ENCODE measurements around the gene MYEOV.

MYEOV gene

DNA sequence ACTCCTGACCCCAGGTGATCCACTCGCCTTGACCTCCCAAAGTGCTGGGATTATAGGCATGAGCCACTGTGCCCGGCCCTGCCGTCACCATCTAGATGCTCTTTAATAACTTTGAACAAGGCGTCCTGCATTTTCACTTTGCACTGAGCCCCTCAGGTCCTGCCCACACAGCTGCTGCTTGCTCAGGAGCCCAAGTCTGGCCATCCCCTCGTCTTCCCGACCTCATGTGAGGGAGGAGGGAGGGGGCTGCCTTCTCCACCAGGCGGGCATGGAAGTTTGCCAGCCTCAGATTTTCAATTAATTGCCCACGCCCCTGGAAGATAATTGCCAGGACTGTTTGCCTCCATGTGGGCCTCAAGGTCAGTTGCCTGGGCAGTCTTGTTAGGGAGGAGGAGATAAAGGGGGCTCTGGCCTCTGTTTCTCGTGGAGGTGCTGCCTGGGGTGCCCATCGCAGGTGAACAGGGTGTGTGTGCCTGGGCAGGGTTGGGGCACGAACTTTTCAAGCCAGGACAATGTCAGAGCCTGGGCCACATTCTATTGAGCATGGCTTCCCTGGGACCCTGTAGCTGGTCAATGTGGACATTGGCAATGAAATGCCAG is 27.9 kb upstream of the MYEOV start:
- Histone ChIP-seq H3K9me3 (ENCODE audit: control insufficient read depth, low read length) (no peaks in the 10 kb centered on the region), H3K4me1 (ENCODE audit: control insufficient read depth, insufficient read depth, low read length, poor library complexity, severe bottlenecking) (no peaks in the 10 kb centered on the region), H3K27me3 (replicated peaks; ENCODE audit: control insufficient read depth, insufficient read depth, low read length, poor library complexity, severe bottlenecking) (no peaks in the 10 kb centered on the region), H3K4me3 (ENCODE audit: insufficient read depth, low read depth, low read length, poor library complexity, severe bottlenecking) (no peak overlapping the region), H3K27ac (ENCODE audit: insufficient read depth, low read length, poor library complexity, severe bottlenecking) (no peak overlapping the region), H3K36me3 (ENCODE audit: control insufficient read depth, insufficient read depth, low read length) (no peaks in the 10 kb centered on the region)
- no peak for DNase-seq

DNA sequence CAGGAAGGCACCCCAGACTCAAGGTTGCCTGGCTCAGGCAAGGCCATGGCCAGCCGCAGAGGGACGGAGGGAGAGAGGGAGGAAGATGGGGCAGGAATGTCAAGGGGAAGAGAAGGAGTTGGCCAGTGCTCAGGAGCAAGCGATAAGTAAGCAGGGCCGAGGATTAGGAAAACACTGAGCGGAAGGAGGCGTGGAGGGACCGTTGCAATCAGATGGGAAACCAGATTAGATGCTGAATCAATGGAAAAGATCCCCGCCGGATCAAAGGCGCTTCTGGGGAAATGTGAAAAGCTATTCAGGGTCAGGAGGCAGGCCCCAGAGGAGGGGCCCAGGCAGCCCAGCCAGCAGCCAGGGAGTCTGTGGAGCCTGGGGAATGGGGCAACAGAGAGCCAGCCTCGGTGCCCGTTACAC is 26.6 kb upstream of the MYEOV start:
- Histone ChIP-seq H3K9me3 (ENCODE audit: control insufficient read depth, low read length) (no peaks in the 10 kb centered on the region), H3K27me3 (replicated peaks; ENCODE audit: control insufficient read depth, insufficient read depth, low read length, poor library complexity, severe bottlenecking) (no peaks in the 10 kb centered on the region), H3K4me1 (ENCODE audit: control insufficient read depth, insufficient read depth, low read length, poor library complexity, severe bottlenecking) (no peaks in the 10 kb centered on the region), H3K36me3 (ENCODE audit: control insufficient read depth, insufficient read depth, low read length) (no peaks in the 10 kb centered on the region), H3K4me3 (ENCODE audit: insufficient read depth, low read depth, low read length, poor library complexity, severe bottlenecking) (no peak overlapping the region), H3K27ac (ENCODE audit: insufficient read depth, low read length, poor library complexity, severe bottlenecking) (no peak overlapping the region)
- no peak for DNase-seq

DNA sequence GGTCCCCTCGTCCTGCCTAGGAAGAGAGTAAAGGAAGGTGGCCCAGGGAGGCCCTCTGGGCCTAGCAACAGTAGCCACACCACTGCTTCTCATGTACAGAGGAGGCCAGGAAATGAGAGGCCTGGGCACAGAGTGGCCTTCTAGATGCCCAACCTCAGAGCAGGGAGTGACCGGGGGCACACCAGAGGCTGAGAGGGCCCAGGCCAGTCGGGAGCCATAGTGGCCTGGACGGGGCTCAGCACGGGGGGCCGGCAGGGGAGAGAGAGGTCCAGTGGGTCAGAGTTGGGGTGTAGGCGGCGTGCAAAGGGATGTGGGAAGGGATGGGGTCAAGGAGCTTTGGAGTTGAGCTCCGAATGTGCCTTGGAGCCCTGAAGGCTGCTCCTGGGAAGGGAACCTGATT is 25.0 kb upstream of the MYEOV start:
- no peak for DNase-seq
- Histone ChIP-seq H3K36me3 (ENCODE audit: control insufficient read depth, insufficient read depth, low read length) (no peaks in the 10 kb centered on the region), H3K27ac (ENCODE audit: insufficient read depth, low read length, poor library complexity, severe bottlenecking) (no peak overlapping the region), H3K27me3 (replicated peaks; ENCODE audit: control insufficient read depth, insufficient read depth, low read length, poor library complexity, severe bottlenecking) (no peaks in the 10 kb centered on the region), H3K4me3 (ENCODE audit: insufficient read depth, low read depth, low read length, poor library complexity, severe bottlenecking) (no peak overlapping the region), H3K9me3 (ENCODE audit: control insufficient read depth, low read length) (no peaks in the 10 kb centered on the region), H3K4me1 (ENCODE audit: control insufficient read depth, insufficient read depth, low read length, poor library complexity, severe bottlenecking) (no peaks in the 10 kb centered on the region)

DNA sequence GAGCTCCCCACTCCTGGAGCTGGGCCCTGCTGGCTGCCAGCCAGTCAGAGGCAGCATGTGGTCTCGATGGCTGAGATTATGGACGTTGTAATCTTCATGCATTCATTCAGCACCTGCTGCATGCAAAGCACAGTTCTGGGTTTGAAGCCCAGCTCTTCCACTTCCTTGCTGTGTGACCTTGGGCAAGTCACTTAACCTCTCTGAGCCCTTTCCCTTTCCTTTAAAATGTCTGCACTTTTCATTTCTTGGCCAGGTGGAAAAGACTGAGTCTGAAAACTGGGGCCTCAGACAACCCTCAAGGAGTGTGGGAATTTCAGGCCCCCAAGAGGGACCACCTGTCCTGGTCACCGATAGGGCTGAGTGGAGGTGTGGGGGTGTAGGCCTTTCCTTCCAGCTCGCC is 24.6 kb upstream of the MYEOV start:
- Histone ChIP-seq H3K9me3 (ENCODE audit: control insufficient read depth, low read length) (no peaks in the 10 kb centered on the region), H3K27me3 (replicated peaks; ENCODE audit: control insufficient read depth, insufficient read depth, low read length, poor library complexity, severe bottlenecking) (no peaks in the 10 kb centered on the region), H3K27ac (ENCODE audit: insufficient read depth, low read length, poor library complexity, severe bottlenecking) (no peak overlapping the region), H3K4me1 (ENCODE audit: control insufficient read depth, insufficient read depth, low read length, poor library complexity, severe bottlenecking) (no peaks in the 10 kb centered on the region), H3K4me3 (ENCODE audit: insufficient read depth, low read depth, low read length, poor library complexity, severe bottlenecking) (no peak overlapping the region), H3K36me3 (ENCODE audit: control insufficient read depth, insufficient read depth, low read length) (no peaks in the 10 kb centered on the region)
- no peak for DNase-seq

DNA sequence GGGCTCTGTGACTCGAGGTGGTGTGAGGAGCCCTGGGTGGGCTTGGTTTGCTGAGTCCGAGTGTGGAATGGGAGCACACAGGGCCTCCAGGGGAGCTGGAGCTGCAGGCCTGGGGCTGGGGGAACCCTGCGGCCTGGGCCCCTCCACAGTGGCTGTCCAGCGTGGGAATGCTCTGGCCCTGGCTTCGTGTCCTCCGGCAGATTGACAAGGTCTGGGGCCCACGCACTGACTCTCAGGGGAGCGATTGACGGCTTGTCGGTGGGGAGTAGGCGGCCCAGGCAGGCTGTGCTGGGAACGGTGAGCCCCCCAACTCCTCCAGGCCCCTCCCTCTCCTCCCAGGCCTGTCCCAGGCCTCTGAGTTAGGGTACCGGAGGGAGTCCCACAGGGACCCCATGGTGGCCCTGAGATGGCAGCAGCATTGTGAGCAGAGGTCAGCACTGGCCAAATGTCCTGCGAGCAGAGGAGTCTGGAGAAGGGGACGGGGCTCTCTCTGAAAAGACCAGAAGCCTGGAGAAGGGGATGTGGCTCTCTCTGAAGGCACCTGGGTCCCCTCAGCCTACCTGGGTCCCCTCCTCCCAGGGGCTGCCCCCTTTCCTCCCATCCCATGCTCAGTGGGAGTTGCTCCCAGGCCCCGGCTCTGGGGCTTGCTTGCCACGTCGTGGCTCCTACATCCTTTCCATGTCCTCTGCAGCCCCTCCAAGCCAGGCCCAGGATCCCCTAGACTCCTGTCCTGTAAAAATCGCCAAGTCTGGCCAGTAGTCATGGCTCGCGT is 23.8 kb upstream of the MYEOV start:
- H3K36me3 ChIP-seq (ENCODE audit: control insufficient read depth, insufficient read depth, low read length) = no peaks in the 10 kb centered on the region
- H3K27me3 ChIP-seq (replicated peaks; ENCODE audit: control insufficient read depth, insufficient read depth, low read length, poor library complexity, severe bottlenecking) = no peaks in the 10 kb centered on the region
- no peaks in the 10 kb centered on the region for H3K4me1 ChIP-seq (ENCODE audit: control insufficient read depth, insufficient read depth, low read length, poor library complexity, severe bottlenecking)
- no peak overlapping the region for H3K27ac ChIP-seq (ENCODE audit: insufficient read depth, low read length, poor library complexity, severe bottlenecking)
- no peaks in the 10 kb centered on the region for H3K9me3 ChIP-seq (ENCODE audit: control insufficient read depth, low read length)
- no peak overlapping the region for H3K4me3 ChIP-seq (ENCODE audit: insufficient read depth, low read depth, low read length, poor library complexity, severe bottlenecking)
- DNase-seq = no peak

DNA sequence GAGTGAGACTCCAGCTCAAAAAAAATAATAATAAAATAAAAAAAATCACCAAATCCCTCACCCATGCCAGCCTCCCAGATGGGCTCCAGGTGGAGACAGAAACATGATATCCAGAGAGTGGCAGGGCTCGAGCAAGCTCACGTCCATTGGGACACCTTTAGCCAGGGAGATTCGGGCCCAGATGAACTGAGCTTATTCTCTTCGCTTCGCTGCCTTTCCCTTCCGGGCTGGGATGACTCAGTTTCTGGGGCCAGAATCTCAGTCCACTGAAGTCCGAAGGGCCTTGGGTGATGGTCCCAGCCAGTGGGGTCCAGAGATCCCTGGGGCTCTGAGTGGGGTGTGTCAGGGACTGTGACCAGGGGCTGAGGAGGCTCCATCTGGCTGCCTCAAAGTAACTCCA is 23.0 kb upstream of the MYEOV start:
- Histone ChIP-seq H3K4me1 (ENCODE audit: control insufficient read depth, insufficient read depth, low read length, poor library complexity, severe bottlenecking) (no peaks in the 10 kb centered on the region), H3K27ac (ENCODE audit: insufficient read depth, low read length, poor library complexity, severe bottlenecking) (no peak overlapping the region), H3K36me3 (ENCODE audit: control insufficient read depth, insufficient read depth, low read length) (no peaks in the 10 kb centered on the region), H3K9me3 (ENCODE audit: control insufficient read depth, low read length) (no peaks in the 10 kb centered on the region), H3K27me3 (replicated peaks; ENCODE audit: control insufficient read depth, insufficient read depth, low read length, poor library complexity, severe bottlenecking) (no peaks in the 10 kb centered on the region), H3K4me3 (ENCODE audit: insufficient read depth, low read depth, low read length, poor library complexity, severe bottlenecking) (no peak overlapping the region)
- DNase-seq = no peak

DNA sequence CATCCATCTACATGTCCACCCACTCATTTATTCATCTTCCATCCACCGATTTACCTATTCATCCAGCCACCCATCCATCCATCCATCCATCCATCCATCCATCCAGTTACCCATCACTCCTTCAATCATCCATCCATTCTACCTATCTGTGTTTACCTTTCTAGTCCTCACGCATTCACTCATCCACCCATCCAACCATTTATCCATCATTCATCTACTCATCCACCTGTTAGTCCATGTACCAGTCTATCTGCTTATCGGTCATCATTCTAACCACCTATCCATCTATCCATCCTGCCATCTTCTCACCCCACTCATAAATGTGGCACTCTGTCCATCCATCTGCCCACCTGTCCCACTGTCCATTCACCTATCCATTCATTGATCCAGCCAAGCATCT is 21.9 kb upstream of the MYEOV start:
- Histone ChIP-seq H3K27me3 (replicated peaks; ENCODE audit: control insufficient read depth, insufficient read depth, low read length, poor library complexity, severe bottlenecking) (no peaks in the 10 kb centered on the region), H3K4me3 (ENCODE audit: insufficient read depth, low read depth, low read length, poor library complexity, severe bottlenecking) (no peak overlapping the region), H3K9me3 (ENCODE audit: control insufficient read depth, low read length) (no peaks in the 10 kb centered on the region), H3K27ac (ENCODE audit: insufficient read depth, low read length, poor library complexity, severe bottlenecking) (no peak overlapping the region), H3K4me1 (ENCODE audit: control insufficient read depth, insufficient read depth, low read length, poor library complexity, severe bottlenecking) (no peaks in the 10 kb centered on the region), H3K36me3 (ENCODE audit: control insufficient read depth, insufficient read depth, low read length) (no peaks in the 10 kb centered on the region)
- no peak for DNase-seq

DNA sequence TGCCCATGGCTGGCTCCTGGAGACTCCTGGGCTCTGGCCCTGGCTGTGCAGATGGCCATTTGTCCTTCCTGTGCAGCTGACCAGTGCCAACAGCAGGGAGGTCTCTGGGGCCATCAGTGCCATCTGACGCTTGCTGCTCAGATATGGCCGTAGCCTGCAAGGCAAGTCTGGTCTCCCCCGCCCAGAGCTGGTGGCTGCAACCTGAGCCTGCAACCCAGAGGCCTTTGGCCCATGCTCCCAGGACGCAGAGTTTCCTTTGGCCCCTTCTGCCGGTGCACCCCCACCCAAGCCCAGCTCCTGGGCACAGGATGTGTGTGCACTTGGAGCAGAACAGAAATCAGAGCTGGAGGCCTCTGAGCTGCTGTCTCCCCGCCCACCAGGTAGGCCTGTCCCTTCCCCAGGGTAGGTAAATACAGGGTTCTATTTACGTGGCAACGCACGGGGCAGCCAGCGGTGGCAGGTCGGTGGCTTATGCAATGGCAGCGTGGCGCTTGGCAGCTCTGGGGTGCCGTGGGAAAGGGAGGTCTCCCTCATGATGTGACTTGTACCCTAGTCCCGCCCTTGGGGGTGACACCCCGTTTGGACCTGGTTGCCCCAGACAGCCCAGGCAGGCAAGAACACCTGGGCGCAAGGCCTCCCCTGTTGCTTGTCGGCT is 21.0 kb upstream of the MYEOV start:
- DNase-seq = no peak
- no peaks in the 10 kb centered on the region for H3K9me3 ChIP-seq (ENCODE audit: control insufficient read depth, low read length)
- H3K4me3 ChIP-seq (ENCODE audit: insufficient read depth, low read depth, low read length, poor library complexity, severe bottlenecking) = no peak overlapping the region
- no peaks in the 10 kb centered on the region for H3K27me3 ChIP-seq (replicated peaks; ENCODE audit: control insufficient read depth, insufficient read depth, low read length, poor library complexity, severe bottlenecking)
- no peaks in the 10 kb centered on the region for H3K4me1 ChIP-seq (ENCODE audit: control insufficient read depth, insufficient read depth, low read length, poor library complexity, severe bottlenecking)
- H3K27ac ChIP-seq (ENCODE audit: insufficient read depth, low read length, poor library complexity, severe bottlenecking) = no peak overlapping the region
- no peaks in the 10 kb centered on the region for H3K36me3 ChIP-seq (ENCODE audit: control insufficient read depth, insufficient read depth, low read length)

DNA sequence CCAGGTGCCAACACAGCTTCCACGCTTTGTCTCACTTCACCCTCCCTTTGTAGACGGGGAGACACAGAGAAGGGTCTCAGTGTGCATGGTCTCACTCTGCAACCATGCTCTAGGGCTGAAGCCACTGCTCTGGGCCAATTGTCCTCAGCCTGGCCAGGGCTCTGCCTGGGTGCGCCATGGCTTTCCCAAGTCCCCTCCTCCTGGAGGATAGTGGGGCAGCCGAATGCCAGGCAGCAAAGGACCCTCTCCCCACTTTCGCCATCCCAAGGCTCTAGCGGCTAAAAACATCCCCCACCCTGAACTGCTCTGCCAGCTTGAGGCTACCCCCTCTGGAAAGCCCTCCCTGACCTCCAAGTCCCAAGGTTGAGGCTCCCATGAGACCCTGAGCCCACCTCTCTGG is 20.4 kb upstream of the MYEOV start:
- no peaks in the 10 kb centered on the region for H3K36me3 ChIP-seq (ENCODE audit: control insufficient read depth, insufficient read depth, low read length)
- H3K27me3 ChIP-seq (replicated peaks; ENCODE audit: control insufficient read depth, insufficient read depth, low read length, poor library complexity, severe bottlenecking) = no peaks in the 10 kb centered on the region
- no peaks in the 10 kb centered on the region for H3K4me1 ChIP-seq (ENCODE audit: control insufficient read depth, insufficient read depth, low read length, poor library complexity, severe bottlenecking)
- no peak overlapping the region for H3K4me3 ChIP-seq (ENCODE audit: insufficient read depth, low read depth, low read length, poor library complexity, severe bottlenecking)
- no peak for DNase-seq
- no peaks in the 10 kb centered on the region for H3K9me3 ChIP-seq (ENCODE audit: control insufficient read depth, low read length)
- H3K27ac ChIP-seq (ENCODE audit: insufficient read depth, low read length, poor library complexity, severe bottlenecking) = no peak overlapping the region

DNA sequence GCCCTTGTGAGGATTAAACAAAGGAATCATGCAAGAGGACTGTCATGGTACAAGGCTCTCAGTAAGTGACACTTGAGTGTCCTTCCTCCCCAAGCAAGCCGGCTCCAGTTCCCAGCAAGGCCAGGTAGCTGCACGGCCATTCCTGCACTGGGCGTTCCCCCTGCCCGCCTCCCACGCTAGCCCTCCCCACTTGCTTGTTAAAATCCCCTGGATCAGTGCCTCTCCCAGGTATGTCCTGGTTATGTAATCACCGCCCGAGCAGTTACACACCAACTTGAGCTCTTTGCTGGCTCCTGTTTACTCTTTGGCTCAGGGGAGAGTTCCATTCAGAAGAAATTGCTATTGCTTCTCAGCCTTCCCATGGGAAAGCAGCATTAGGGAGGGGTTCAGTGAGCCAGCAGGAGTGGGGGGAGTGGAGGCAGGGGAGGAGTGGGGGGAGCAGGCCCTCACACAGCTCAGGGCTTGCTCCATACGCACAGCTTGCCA is 19.4 kb upstream of the MYEOV start:
- no peak overlapping the region for H3K27ac ChIP-seq (ENCODE audit: insufficient read depth, low read length, poor library complexity, severe bottlenecking)
- DNase-seq = no peak
- H3K4me1 ChIP-seq (ENCODE audit: control insufficient read depth, insufficient read depth, low read length, poor library complexity, severe bottlenecking) = no peaks in the 10 kb centered on the region
- H3K4me3 ChIP-seq (ENCODE audit: insufficient read depth, low read depth, low read length, poor library complexity, severe bottlenecking) = no peak overlapping the region
- H3K27me3 ChIP-seq (replicated peaks; ENCODE audit: control insufficient read depth, insufficient read depth, low read length, poor library complexity, severe bottlenecking) = no peaks in the 10 kb centered on the region
- H3K36me3 ChIP-seq (ENCODE audit: control insufficient read depth, insufficient read depth, low read length) = no peaks in the 10 kb centered on the region
- no peaks in the 10 kb centered on the region for H3K9me3 ChIP-seq (ENCODE audit: control insufficient read depth, low read length)

Measured in effector memory CD4-positive, alpha-beta T cell (primary cell).